HepG2 (cell line): ENCODE measurements around the gene SPDL1.

Experiments
- JUNB ChIP-seq: sonication (generic); formaldehyde crosslinking; IDR thresholded peaks from 2 replicates; pipeline ENCODE4 v1.8.0; 2022; ENCODE audit warnings: missing genetic modification reagents, mild to moderate bottlenecking, borderline replicate concordance
- NRL ChIP-seq: sonication (generic); formaldehyde crosslinking; IDR thresholded peaks from 2 replicates; pipeline ENCODE4 v1.5.0; 2020; ENCODE audit warnings: missing genetic modification reagents, mild to moderate bottlenecking, moderate library complexity, borderline replicate concordance
- SP4 ChIP-seq: sonication (generic); formaldehyde crosslinking; IDR thresholded peaks from 2 replicates; pipeline ENCODE4 v1.8.1; 2023; ENCODE audit warnings: mild to moderate bottlenecking, missing genetic modification reagents
- TCF12 ChIP-seq, 2 experiments: fragments of 450-650 bp in 1 of 2; sonication (generic) in 1 of 2; formaldehyde crosslinking in 1 of 2; IDR thresholded peaks; 2 replicates each; pipeline versions ENCODE4 v1.6.1 to v1.8.0; 2017 to 2022; ENCODE audit warnings: antibody characterized with exemption in 1 of 2, mild to moderate bottlenecking in 1 of 2, missing genetic modification reagents in 1 of 2, moderate library complexity in 1 of 2
- ZFAT ChIP-seq: sonication (generic); formaldehyde crosslinking; conservative IDR thresholded peaks from 2 replicates; pipeline ENCODE4 v1.8.1; 2023; ENCODE audit warnings: missing genetic modification reagents, inconsistent platforms
- ZKSCAN8 ChIP-seq: IDR thresholded peaks from 2 replicates; pipeline ENCODE4 v1.6.1; 2016; ENCODE audit warnings: borderline replicate concordance, missing genetic modification reagents, missing compliant biosample characterization
- ZNF331 ChIP-seq: sonication (generic); formaldehyde crosslinking; IDR thresholded peaks from 2 replicates; pipeline ENCODE4 v1.4.0; 2020; ENCODE audit warnings: missing genetic modification reagents
- TF ChIP-seq, protein P1 (sequence below): sonication (generic); formaldehyde crosslinking; IDR thresholded peaks from 2 replicates; pipeline ENCODE4 v1.5.0; 2020; ENCODE audit warnings: mild to moderate bottlenecking, missing genetic modification reagents, moderate library complexity
- TF ChIP-seq, protein P2 (sequence below): sonication (generic); formaldehyde crosslinking; IDR thresholded peaks from 2 replicates; pipeline ENCODE4 v1.5.1; 2020; ENCODE audit warnings: missing genetic modification reagents, mild to moderate bottlenecking, borderline replicate concordance

DNA sequence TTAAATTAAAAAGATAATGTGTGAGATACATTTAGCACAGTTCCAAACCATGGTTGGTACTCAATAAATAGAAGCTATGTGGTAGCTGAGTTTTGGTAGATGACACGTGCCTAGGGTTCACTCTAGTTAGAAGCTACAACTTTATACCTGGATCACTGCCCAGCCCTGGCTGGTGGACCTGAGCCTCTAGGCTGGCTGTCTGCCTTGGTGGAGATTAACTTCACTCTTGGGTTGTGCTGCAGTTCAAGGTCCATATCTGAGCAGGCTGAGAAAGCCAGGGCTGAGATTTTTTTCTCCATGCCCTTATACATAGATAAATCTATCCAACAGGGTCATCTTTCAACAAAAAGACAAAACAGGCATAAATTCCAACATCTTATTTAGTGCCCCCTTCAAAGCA lies 44.6 kb upstream of the SPDL1 start:
- TF ChIP-seq ZNF331 (CRISPR knock-in tag), result no peak
- TF ChIP-seq ZFAT, result no peak
- TF ChIP-seq, protein P1, sequence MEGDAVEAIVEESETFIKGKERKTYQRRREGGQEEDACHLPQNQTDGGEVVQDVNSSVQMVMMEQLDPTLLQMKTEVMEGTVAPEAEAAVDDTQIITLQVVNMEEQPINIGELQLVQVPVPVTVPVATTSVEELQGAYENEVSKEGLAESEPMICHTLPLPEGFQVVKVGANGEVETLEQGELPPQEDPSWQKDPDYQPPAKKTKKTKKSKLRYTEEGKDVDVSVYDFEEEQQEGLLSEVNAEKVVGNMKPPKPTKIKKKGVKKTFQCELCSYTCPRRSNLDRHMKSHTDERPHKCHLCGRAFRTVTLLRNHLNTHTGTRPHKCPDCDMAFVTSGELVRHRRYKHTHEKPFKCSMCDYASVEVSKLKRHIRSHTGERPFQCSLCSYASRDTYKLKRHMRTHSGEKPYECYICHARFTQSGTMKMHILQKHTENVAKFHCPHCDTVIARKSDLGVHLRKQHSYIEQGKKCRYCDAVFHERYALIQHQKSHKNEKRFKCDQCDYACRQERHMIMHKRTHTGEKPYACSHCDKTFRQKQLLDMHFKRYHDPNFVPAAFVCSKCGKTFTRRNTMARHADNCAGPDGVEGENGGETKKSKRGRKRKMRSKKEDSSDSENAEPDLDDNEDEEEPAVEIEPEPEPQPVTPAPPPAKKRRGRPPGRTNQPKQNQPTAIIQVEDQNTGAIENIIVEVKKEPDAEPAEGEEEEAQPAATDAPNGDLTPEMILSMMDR (CRISPR knock-in tag), result no peak
- TF ChIP-seq ZKSCAN8 (CRISPR knock-in tag), result no peak
- no peak for TF ChIP-seq TCF12 (IDR thresholded peaks at IDR 0.05)
- no peak for TF ChIP-seq TCF12 (CRISPR knock-in tag; IDR thresholded peaks at IDR 0.05)
- TF ChIP-seq JUNB (CRISPR knock-in tag), result no peak
- no peak for TF ChIP-seq NRL (CRISPR knock-in tag)
- TF ChIP-seq SP4 (CRISPR knock-in tag), result no peak
- TF ChIP-seq, protein P2, sequence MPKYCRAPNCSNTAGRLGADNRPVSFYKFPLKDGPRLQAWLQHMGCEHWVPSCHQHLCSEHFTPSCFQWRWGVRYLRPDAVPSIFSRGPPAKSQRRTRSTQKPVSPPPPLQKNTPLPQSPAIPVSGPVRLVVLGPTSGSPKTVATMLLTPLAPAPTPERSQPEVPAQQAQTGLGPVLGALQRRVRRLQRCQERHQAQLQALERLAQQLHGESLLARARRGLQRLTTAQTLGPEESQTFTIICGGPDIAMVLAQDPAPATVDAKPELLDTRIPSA (CRISPR knock-in tag), result no peak
